ENCODE data around the gene OAS2.
"Not testable (repeated sequence)": the region's sequence is repeated elsewhere in the genome, so short reads cannot be mapped to it uniquely, and the experiment has no call there.

Gene OAS2

GRCh38 chr12:112987561-112987960 is 9.2 kb downstream of the OAS2 start:
- H3K9me3 Mint-ChIP-seq (ENCODE audit: low read depth), result peaks cover 11% of the 10 kb centered on the region
- no peak overlapping the region for H3K4me3 Mint-ChIP-seq
- H3K4me1 Mint-ChIP-seq (ENCODE audit: low read depth), result peaks cover 62% of the 10 kb centered on the region
- peak overlapping the region; percentile 93 for H3K27ac Mint-ChIP-seq
- H3K36me3 Mint-ChIP-seq, result peaks cover 51% of the 10 kb centered on the region
- H3K27me3 Mint-ChIP-seq, result no peaks in the 10 kb centered on the region

DNA sequence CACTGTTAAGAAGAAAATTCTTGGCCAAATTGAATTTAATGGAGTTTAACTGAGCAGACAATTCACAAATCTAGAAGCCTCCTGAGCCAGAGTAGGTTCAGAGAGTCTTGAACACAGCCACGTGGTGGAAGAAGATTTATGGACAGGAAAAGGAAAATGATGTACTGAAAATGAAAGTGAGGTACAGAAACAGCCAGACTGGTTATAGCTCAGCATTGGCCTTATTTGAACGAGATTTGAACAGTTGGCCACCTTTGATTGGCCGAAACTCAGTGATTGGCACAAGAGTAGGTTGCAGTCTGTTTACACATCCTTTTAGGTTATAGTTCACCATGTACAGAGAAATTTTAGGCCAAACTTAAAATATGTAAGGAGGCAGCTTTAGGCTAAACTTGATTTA is 9.9 kb downstream of the OAS2 start:
- Mint-ChIP-seq H3K4me3 (no peak overlapping the region), H3K36me3 (peaks cover 50% of the 10 kb centered on the region), H3K27ac (peak overlapping the region; percentile 93)

DNA sequence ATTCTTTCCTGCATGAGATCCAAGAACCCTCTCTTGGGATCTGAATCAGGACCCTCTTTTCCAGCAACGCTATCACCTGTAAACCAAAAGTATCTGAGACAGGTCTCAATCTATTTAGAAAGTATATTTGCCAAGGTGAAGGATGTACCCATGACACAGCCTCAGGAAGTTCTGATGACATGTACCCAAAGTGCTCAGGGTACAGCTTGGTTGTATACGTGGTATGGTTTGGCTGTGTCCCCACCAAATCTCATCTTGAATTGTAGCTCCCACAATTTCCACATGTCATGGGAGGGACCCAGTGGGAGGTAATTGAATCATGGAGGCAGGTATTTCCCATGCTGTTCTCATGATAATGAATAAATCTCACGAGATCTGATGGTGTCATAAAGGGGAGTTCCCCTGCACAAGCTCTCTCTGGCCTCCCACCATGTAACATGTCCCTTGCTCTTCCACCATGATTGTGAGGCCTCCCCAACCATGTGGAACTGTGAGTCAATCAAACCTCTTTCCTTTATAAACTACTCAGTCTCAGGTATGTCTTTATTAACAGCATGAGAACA is 10.6 kb downstream of the OAS2 start:
- H3K36me3 Mint-ChIP-seq, result peaks cover 45% of the 10 kb centered on the region

More for the DNA sequence above, 9.9 kb downstream of the OAS2 start:
- H3K27me3 Mint-ChIP-seq, result no peaks in the 10 kb centered on the region
- peaks cover 58% of the 10 kb centered on the region for H3K4me1 Mint-ChIP-seq (ENCODE audit: low read depth)
- H3K9me3 Mint-ChIP-seq (ENCODE audit: low read depth), result peaks cover 11% of the 10 kb centered on the region

DNA sequence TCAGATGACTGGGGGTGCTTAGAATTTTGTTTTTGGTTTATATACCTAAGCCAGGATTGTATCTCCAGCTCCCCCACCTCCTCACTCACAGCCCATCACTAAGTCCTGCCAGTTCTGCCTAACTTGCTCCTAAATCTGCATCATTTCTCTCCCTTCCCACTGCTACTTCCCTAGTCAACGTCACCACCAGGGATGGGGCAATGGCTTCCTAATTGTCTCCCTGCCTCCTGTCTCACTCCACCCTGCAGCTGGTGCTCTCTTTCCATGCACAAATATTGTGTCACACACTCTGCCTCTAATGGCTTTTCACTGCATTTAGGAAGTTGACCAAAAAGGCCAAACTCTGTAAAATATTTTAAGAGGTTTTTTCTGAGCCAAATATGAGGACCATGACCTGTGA is 11.5 kb downstream of the OAS2 start:
- no peaks in the 10 kb centered on the region for H3K27me3 Mint-ChIP-seq
- peaks cover 44% of the 10 kb centered on the region for H3K4me1 Mint-ChIP-seq (ENCODE audit: low read depth)
- H3K36me3 Mint-ChIP-seq, result peaks cover 37% of the 10 kb centered on the region
- no peak overlapping the region for H3K4me3 Mint-ChIP-seq
- H3K9me3 Mint-ChIP-seq (ENCODE audit: low read depth), result peaks cover 4% of the 10 kb centered on the region
- peak overlapping the region; percentile 41 for H3K27ac Mint-ChIP-seq

More for the DNA sequence above, 10.6 kb downstream of the OAS2 start:
- not testable (repeated sequence) for H3K4me3 Mint-ChIP-seq, H3K27me3 Mint-ChIP-seq
- Mint-ChIP-seq H3K27ac (peak overlapping the region; percentile 93), H3K9me3 (ENCODE audit: low read depth) (peaks cover 11% of the 10 kb centered on the region), H3K4me1 (ENCODE audit: low read depth) (peaks cover 53% of the 10 kb centered on the region)

DNA sequence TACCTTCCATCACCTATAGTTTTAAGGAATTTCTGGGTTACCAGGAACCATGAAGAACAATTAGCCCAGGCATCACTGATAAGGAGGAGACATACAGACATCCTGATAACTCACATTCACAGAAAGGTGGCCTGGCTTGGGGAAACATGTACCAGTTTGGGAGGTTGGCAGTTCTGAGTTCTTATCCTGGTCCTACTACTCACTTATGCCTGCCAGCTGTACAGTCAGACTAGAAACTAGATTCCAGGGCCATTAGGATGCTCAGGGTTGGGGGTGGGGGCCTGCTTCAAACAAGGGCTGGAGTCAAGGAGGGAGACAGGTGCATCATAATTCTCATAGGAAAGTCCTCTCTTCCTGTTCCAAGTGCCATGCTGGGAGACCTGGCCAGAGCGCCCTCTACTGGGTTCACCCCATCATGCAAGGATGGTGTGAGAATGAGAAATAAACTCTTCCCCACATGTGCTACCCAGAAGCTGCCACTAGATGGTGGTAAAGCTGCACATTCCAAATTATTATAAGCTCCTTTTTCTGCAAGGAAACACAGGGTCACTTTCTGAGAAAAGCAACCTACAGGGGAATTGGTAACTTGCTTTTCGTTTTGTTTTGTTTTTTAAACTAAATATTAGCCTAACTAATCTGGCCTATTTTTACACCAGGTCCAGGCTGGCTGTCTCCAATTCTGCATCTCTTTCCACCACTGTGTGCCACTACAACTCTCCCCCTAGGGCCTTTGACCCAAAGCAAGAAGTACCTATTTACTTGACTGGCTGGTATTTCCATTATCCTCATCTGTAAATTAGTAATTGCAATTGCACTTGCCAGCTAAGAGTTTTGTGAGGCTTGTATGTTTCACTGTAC is 14.5 kb downstream of the OAS2 start:
- peaks cover 43% of the 10 kb centered on the region for H3K36me3 Mint-ChIP-seq
- no peaks in the 10 kb centered on the region for H3K9me3 Mint-ChIP-seq (ENCODE audit: low read depth)
- peak overlapping the region; percentile 46 for H3K27ac Mint-ChIP-seq
- no peaks in the 10 kb centered on the region for H3K27me3 Mint-ChIP-seq
- peaks cover 27% of the 10 kb centered on the region for H3K4me1 Mint-ChIP-seq (ENCODE audit: low read depth)
- no peak overlapping the region for H3K4me3 Mint-ChIP-seq

DNA sequence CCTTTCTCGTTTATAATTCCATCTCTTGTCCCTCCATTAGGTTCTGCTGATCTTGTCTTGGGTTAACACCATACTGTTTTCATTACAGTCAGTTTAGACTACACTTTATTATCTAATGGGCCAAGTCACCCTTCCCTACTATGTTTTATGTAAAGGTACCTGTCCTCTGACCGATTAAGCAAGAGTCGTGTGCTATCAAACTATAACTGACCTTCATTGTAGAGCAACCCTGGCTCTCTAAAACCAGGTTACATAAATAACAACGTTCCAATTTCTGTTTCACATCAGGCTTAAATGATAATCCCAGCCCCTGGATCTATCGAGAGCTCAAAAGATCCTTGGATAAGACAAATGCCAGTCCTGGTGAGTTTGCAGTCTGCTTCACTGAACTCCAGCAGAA is 16.7 kb downstream of the OAS2 start:
- no peaks in the 10 kb centered on the region for H3K9me3 Mint-ChIP-seq (ENCODE audit: low read depth)
- H3K4me3 Mint-ChIP-seq, result no peak overlapping the region
- H3K36me3 Mint-ChIP-seq, result peaks cover 35% of the 10 kb centered on the region
- H3K4me1 Mint-ChIP-seq (ENCODE audit: low read depth), result peaks cover 8% of the 10 kb centered on the region
- no peak overlapping the region for H3K27ac Mint-ChIP-seq
- no peaks in the 10 kb centered on the region for H3K27me3 Mint-ChIP-seq

GRCh38 chr12:112996501-112996900 is 18.2 kb downstream of the OAS2 start:
- H3K4me3 Mint-ChIP-seq, result no peak overlapping the region
- H3K9me3 Mint-ChIP-seq (ENCODE audit: low read depth), result no peaks in the 10 kb centered on the region
- peaks cover 33% of the 10 kb centered on the region for H3K36me3 Mint-ChIP-seq
- H3K27me3 Mint-ChIP-seq, result no peaks in the 10 kb centered on the region
- no peak overlapping the region for H3K27ac Mint-ChIP-seq
- peaks cover 4% of the 10 kb centered on the region for H3K4me1 Mint-ChIP-seq (ENCODE audit: low read depth)

- H3K36me3 Mint-ChIP-seq, result peaks cover 30% of the 10 kb centered on the region
- H3K4me3 Mint-ChIP-seq, result no peak overlapping the region
- H3K27ac Mint-ChIP-seq, result no peak overlapping the region
- H3K4me1 Mint-ChIP-seq (ENCODE audit: low read depth), result peaks cover 2% of the 10 kb centered on the region
- no peaks in the 10 kb centered on the region for H3K9me3 Mint-ChIP-seq (ENCODE audit: low read depth)
- no peaks in the 10 kb centered on the region for H3K27me3 Mint-ChIP-seq
These were observed 19.2 kb downstream of the OAS2 start for GRCh38 chr12:112997506-112997905.

GRCh38 chr12:112998987-112999767 is 20.9 kb downstream of the OAS2 start:
- Mint-ChIP-seq H3K4me1 (ENCODE audit: low read depth) (no peaks in the 10 kb centered on the region), H3K9me3 (ENCODE audit: low read depth) (no peaks in the 10 kb centered on the region), H3K27me3 (no peaks in the 10 kb centered on the region), H3K27ac (no peak overlapping the region), H3K36me3 (peaks cover 31% of the 10 kb centered on the region), H3K4me3 (no peak overlapping the region)

GRCh38 chr12:113000433-113000832 is 22.1 kb downstream of the OAS2 start:
- H3K9me3 Mint-ChIP-seq (ENCODE audit: low read depth), result no peaks in the 10 kb centered on the region
- peaks cover 33% of the 10 kb centered on the region for H3K36me3 Mint-ChIP-seq
- H3K27me3 Mint-ChIP-seq, result no peaks in the 10 kb centered on the region
- no peak overlapping the region for H3K27ac Mint-ChIP-seq
- H3K4me1 Mint-ChIP-seq (ENCODE audit: low read depth), result no peaks in the 10 kb centered on the region
- H3K4me3 Mint-ChIP-seq, result no peak overlapping the region

DNA sequence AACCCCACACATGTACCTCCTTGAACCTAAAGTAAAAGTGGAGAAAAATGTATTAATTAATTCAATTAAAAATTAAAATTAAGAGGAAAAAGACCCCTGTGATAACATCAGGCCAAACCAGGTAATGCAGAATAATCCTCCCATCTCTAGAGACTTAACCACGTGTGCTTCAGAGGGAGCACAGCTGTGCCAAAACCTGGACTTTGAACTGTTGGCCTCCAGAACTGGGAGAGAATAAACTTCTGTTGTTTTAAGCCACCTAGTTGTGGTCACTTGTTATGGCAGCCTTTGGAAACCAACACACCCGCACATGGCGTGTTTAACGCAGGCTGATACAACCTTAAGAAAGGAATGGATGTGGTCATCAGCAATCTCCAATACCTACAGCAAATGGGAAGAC is 23.8 kb downstream of the OAS2 start:
- H3K9me3 Mint-ChIP-seq (ENCODE audit: low read depth), result no peaks in the 10 kb centered on the region

GRCh38 chr12:113002676-113003075 is 24.4 kb downstream of the OAS2 start:
- no peak overlapping the region for H3K27ac Mint-ChIP-seq
- no peak overlapping the region for H3K4me3 Mint-ChIP-seq
- peaks cover 24% of the 10 kb centered on the region for H3K36me3 Mint-ChIP-seq
- no peaks in the 10 kb centered on the region for H3K9me3 Mint-ChIP-seq (ENCODE audit: low read depth)
- H3K27me3 Mint-ChIP-seq, result no peaks in the 10 kb centered on the region
- H3K4me1 Mint-ChIP-seq (ENCODE audit: low read depth), result no peaks in the 10 kb centered on the region

More for the DNA sequence above, 23.8 kb downstream of the OAS2 start:
- peaks cover 29% of the 10 kb centered on the region for H3K36me3 Mint-ChIP-seq
- no peaks in the 10 kb centered on the region for H3K4me1 Mint-ChIP-seq (ENCODE audit: low read depth)
- H3K27ac Mint-ChIP-seq, result no peak overlapping the region
- H3K4me3 Mint-ChIP-seq, result no peak overlapping the region
- H3K27me3 Mint-ChIP-seq, result no peaks in the 10 kb centered on the region

DNA sequence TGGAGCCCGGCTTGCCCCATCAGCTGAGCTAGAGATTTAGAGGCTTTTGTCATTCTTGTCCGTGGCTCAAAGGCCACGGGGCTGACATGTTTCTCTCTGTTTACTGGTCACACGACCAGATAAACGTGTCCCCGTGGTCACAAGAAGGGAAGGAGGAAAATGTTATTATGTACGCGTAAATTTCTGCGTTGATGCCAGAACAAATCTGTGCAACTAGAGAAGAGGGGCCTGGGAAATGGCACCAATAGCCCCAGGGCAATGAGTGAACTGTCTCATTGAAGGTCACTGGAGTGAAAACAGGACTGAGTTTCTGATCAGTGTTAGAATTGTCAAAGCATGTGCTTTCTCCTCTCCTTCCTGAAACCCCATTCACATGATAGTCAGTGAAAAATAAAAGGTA is 25.3 kb downstream of the OAS2 start:
- Mint-ChIP-seq H3K27ac (no peak overlapping the region), H3K27me3 (no peaks in the 10 kb centered on the region), H3K36me3 (peaks cover 16% of the 10 kb centered on the region), H3K9me3 (ENCODE audit: low read depth) (no peaks in the 10 kb centered on the region), H3K4me1 (ENCODE audit: low read depth) (no peaks in the 10 kb centered on the region), H3K4me3 (no peak overlapping the region)

DNA sequence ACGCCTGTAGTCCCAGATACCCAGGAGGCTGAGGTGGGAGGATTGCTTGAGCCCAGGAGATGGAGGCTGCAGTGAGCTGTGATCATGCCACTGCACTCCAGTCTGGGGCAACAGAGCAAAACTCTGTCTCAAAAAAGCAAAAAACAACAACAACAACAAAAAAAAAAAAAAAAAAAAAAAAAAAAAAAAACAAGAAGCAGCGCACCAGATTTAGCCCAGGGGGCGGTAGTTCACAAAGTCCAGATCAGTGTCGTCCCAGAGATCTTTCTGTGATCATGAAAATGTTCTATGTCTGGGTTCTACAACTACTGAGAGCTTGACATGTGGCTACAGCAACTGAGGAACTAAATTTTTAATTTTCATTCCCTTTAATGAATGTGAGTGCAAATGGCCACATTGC is 27.4 kb downstream of the OAS2 start:
- peaks cover 3% of the 10 kb centered on the region for H3K9me3 Mint-ChIP-seq (ENCODE audit: low read depth)
- H3K4me3 Mint-ChIP-seq, result no peak overlapping the region
- no peaks in the 10 kb centered on the region for H3K4me1 Mint-ChIP-seq (ENCODE audit: low read depth)
- no peaks in the 10 kb centered on the region for H3K27me3 Mint-ChIP-seq
- no peak overlapping the region for H3K27ac Mint-ChIP-seq
- H3K36me3 Mint-ChIP-seq, result peaks cover 28% of the 10 kb centered on the region

DNA sequence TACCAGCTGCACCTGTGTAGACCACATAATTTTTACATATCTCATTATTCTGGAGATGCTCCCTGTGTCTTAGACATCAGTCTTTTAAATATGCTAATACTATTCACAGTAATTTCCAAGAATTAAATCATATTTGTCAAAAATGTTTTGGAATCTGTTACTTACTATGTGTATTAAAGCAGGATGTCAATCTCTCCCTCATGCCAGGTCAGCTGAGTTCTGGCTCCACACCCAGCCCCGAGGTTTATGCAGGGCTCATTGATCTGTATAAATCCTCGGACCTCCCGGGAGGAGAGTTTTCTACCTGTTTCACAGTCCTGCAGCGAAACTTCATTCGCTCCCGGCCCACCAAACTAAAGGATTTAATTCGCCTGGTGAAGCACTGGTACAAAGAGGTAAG is 27.9 kb downstream of the OAS2 start:
- Mint-ChIP-seq H3K9me3 (ENCODE audit: low read depth) (peaks cover 6% of the 10 kb centered on the region), H3K4me3 (no peak overlapping the region), H3K27me3 (no peaks in the 10 kb centered on the region), H3K27ac (no peak overlapping the region), H3K4me1 (ENCODE audit: low read depth) (no peaks in the 10 kb centered on the region), H3K36me3 (peaks cover 32% of the 10 kb centered on the region)
